ENCODE results near the gene NDUFB11.

The NDUFB11 gene

DNA sequence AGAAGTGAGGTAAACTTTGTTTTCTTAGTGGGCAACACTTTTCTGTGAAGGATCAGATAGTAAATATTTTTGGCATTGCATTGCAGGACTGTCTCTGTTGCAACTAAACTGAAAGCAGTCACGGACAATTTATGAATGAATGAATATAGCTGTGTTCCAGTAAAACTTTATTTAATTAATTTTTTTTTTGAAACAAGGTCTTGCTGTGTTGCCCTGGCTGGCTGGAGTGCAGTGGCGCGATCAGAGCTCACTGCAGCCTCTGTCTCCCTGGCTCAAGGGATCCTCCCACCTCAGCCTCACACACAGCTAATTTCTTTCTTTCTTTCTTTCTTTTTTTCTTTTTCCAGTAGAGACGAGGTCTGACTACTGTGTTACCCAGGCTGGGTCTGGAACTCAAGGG lies 16.3 kb upstream of the NDUFB11 start:
- no peak overlapping the region for H3K4me3 ChIP-seq (ENCODE audit: low read depth, low read length)
- DNase-seq (ENCODE audit: low read depth), result no peak
- TF ChIP-seq, protein P1, sequence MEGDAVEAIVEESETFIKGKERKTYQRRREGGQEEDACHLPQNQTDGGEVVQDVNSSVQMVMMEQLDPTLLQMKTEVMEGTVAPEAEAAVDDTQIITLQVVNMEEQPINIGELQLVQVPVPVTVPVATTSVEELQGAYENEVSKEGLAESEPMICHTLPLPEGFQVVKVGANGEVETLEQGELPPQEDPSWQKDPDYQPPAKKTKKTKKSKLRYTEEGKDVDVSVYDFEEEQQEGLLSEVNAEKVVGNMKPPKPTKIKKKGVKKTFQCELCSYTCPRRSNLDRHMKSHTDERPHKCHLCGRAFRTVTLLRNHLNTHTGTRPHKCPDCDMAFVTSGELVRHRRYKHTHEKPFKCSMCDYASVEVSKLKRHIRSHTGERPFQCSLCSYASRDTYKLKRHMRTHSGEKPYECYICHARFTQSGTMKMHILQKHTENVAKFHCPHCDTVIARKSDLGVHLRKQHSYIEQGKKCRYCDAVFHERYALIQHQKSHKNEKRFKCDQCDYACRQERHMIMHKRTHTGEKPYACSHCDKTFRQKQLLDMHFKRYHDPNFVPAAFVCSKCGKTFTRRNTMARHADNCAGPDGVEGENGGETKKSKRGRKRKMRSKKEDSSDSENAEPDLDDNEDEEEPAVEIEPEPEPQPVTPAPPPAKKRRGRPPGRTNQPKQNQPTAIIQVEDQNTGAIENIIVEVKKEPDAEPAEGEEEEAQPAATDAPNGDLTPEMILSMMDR (IDR thresholded peaks at IDR 0.05; ENCODE audit: low read depth, low read length, missing control alignments), result no peak

DNA sequence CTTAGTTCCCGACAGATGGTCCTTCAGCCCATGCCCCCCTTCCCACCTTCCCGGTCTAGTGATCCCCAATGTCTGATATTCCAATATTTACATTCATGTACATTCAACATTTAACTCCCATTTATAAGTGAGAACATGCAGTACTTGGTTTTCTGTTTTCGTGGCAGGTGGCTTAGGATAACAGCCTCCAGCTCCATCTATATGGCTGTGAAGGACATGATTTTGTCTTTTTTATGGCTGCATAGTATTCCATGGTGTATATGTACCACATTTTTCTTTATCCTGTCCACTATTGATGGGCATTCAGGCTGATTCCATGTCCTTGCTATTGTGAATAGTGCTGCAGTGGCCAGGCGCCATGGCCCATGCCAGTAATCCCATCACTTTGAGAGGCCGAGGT lies 14.3 kb upstream of the NDUFB11 start:
- DNase-seq (ENCODE audit: low read depth), result no peak
- TF ChIP-seq, protein P1 (IDR thresholded peaks at IDR 0.05; ENCODE audit: low read depth, low read length, missing control alignments), result no peak
- no peak overlapping the region for H3K4me3 ChIP-seq (ENCODE audit: low read depth, low read length)

DNA sequence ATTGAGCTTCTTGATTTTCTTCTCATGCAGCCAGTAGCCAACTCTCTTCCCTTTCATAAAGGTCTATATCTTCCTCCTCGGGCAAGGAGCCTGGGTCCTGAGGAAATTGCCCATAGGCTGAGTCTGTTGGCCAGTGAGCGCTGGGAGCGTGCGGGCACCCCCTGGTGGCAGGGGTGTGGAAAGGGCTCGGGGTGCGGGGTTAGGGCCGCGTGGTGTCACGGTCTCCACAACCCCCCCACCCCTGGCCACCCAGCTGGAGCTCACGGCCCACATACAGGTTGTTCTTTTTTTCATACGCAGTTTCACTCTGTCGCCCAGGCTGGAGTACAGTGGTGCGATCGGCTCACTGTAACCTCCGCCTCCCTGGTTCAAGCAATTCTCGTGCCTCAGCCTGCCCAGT lies 13.6 kb upstream of the NDUFB11 start:
- TF ChIP-seq, protein P1 (IDR thresholded peaks at IDR 0.05; ENCODE audit: low read depth, low read length, missing control alignments), result no peak

DNA sequence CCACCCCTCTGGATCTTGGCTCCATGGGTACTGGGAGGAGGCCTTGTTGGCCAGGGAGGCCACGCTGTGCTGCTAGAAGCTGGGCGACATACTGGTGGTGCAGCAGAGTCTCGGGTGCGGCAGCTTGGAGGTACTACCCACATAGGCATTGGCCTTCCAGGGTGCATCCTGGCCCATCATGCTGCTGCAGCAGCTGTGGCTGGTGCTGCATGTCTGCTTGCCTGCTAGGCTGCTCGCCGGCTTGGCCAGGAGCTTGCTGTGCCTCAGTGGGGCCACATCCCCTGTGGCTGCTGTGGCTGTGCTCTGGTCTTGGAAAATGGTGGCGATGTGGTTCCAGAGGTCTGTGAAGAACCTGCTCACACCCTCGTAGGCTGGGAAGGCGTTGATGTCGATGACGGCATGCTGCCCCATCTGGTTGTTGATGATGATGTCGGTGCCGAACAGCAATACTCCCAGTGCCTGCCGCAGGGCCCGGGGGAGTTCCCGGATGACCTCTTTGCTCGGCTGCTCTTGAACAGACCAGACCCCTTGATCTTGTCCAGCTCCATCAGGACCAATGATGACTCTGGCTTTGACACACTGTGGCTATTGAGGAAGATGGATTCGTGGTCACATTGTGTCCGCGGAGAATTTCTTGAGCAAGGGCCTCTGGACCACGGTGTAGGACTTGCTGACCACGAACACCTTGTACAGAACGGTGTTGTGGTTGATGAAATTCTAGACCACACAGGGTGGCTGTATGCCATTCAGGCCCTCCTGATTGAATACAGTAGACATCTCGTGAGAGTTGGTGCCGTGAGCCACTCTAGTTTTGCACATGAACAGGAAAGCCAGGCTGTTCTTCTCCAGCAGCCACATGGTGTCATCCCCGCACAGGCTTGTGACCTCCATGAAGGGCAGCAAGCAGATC lies 12.4 kb upstream of the NDUFB11 start:
- DNase-seq (ENCODE audit: low read depth), result no peak
- TF ChIP-seq, protein P1 (IDR thresholded peaks at IDR 0.05; ENCODE audit: low read depth, low read length, missing control alignments), result no peak
- H3K4me3 ChIP-seq (ENCODE audit: low read depth, low read length), result no peak overlapping the region

More for the DNA sequence above, 13.6 kb upstream of the NDUFB11 start:
- no peak overlapping the region for H3K4me3 ChIP-seq (ENCODE audit: low read depth, low read length)
- no peak for DNase-seq (ENCODE audit: low read depth)

DNA sequence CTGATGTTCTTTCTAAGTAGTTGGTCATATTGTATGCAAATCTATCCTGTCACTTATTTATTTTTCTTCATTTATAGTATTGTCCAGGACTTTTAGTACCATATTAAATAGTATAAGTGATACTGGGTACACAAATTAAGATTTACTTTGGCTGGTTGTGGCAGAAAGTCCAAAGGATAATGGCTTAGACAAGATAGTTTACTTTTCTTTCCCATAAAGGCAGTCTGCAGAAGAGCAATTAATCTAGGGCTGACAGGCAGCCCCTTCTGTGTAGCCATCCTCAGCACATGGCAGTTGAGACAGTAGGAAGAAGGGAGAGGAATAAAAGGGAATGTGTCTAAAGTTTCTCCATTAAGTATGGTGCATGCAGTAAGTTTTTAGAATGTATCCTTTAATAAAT lies 6.9 kb upstream of the NDUFB11 start:
- no peak overlapping the region for H3K4me3 ChIP-seq (ENCODE audit: low read depth, low read length)
- DNase-seq (ENCODE audit: low read depth), result no peak
- TF ChIP-seq, protein P1 (IDR thresholded peaks at IDR 0.05; ENCODE audit: low read depth, low read length, missing control alignments), result no peak

DNA sequence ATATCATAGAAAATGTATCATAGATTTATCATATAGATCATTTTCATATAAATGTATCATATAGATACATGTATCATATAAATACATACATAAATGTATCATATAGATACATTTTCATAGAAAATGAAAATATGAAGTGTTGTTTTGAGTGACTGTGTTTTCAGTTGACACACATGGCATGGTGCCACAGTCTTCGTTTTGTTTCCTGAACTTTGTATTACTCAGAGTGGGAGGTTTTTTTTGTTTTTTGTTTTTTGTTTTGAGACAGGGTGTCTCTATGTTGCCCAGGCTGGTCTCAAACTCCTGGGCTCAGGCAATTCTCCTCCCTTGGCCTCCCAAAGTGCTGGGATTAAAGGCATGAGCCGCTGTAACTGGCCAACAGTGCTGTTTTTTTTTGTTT lies 4.4 kb upstream of the NDUFB11 start:
- TF ChIP-seq, protein P1 (IDR thresholded peaks at IDR 0.05; ENCODE audit: low read depth, low read length, missing control alignments), result no peak
- H3K4me3 ChIP-seq (ENCODE audit: low read depth, low read length), result no peak overlapping the region
- DNase-seq (ENCODE audit: low read depth), result no peak
